ENCODE measurements around the gene HDAC4.

DNA sequence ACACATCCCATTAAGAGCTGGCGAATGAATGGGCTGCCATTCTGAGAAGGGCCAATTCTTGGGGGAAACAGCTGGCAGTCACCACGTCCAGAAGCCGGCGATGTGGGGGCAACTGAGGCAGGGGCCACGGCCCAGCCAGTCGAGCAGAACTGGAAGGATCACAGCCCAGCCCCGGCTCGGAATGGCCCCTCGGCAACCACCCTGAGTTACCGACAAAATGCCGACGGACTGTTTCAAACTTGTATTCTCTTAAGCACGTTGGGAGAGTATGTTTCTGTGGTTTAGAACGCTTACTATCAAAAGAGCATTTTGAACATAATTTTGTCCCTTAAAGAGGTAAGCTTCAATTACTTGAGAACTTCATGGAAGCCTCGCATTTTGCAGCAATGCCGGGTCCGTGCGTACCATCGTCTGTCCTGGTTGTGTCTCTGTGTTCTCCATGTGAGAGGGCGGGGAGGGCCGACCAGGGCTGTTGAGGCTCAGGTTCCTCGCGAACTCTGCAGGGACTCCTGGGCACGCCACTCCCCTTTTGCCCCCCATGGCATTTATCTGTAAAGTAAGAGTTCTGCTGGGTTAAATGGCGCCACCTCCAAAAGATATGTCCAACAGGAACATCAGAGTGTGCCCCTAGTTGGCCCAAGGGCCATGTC, 397.1 kb downstream of the HDAC4 start:
- TF ChIP-seq, protein P1, sequence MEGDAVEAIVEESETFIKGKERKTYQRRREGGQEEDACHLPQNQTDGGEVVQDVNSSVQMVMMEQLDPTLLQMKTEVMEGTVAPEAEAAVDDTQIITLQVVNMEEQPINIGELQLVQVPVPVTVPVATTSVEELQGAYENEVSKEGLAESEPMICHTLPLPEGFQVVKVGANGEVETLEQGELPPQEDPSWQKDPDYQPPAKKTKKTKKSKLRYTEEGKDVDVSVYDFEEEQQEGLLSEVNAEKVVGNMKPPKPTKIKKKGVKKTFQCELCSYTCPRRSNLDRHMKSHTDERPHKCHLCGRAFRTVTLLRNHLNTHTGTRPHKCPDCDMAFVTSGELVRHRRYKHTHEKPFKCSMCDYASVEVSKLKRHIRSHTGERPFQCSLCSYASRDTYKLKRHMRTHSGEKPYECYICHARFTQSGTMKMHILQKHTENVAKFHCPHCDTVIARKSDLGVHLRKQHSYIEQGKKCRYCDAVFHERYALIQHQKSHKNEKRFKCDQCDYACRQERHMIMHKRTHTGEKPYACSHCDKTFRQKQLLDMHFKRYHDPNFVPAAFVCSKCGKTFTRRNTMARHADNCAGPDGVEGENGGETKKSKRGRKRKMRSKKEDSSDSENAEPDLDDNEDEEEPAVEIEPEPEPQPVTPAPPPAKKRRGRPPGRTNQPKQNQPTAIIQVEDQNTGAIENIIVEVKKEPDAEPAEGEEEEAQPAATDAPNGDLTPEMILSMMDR (IDR thresholded peaks at IDR 0.05; ENCODE audit: insufficient read depth, low read depth, low read length): no peak
- no peak for TF ChIP-seq EZH2 (IDR thresholded peaks at IDR 0.05; ENCODE audit: insufficient read depth, low read length)
